H1 (cell line): ENCODE results near the gene PKD1. TPM values are rescaled to one million over a fixed set of nuclear protein-coding genes. Genes with fewer than 3 reads are reported as not detected.

ENCODE experiments used
- CTCF ChIA-PET: fragments of 300-600 bp; sonication (Branson Sonifier 250); formaldehyde crosslinking; loops from one replicate; lab custom pipeline; 2021; ENCODE audit not compliant: partially characterized antibody; lab: Charles Lee
- POLR2A ChIA-PET: fragments of 300-600 bp; sonication (Branson Sonifier 250); formaldehyde crosslinking; loops from one replicate; lab custom pipeline; 2021; ENCODE audit warnings: inconsistent platforms; ENCODE audit not compliant: partially characterized antibody; lab: Charles Lee
- DNase-seq, 2 experiments: peaks; one replicate each; pipeline versions ENCODE4 v3.0.0 to v3.0.0-alpha.2; 2010 to 2022; ENCODE audit warnings: low spot score in 2 of 2, low read depth in 1 of 2, mixed read lengths in 1 of 2
- FAIRE-seq: peaks from 2 replicates; lab custom pipeline; 2011; peaks lifted over from hg19 to GRCh38; lab: Jason Lieb, UNC
- H2AFZ ChIP-seq: 2 replicates; pipeline ENCODE4 v1.8.1; 2012; ENCODE audit warnings: low read length, inconsistent platforms
- H2AK5ac ChIP-seq: 2 replicates; pipeline ENCODE4 v1.6.1; 2013; ENCODE audit warnings: low read depth, low read length
- H2BK120ac ChIP-seq: replicated peaks from 2 replicates; pipeline ENCODE3; 2013; ENCODE audit warnings: low read depth, low read length, inconsistent platforms
- H2BK12ac ChIP-seq: 2 replicates; pipeline ENCODE4 v1.6.1; 2013; ENCODE audit warnings: low read depth, low read length
- H2BK15ac ChIP-seq: 2 replicates; pipeline ENCODE4 v1.6.1; 2013; ENCODE audit warnings: low read length
- H2BK20ac ChIP-seq: 2 replicates; pipeline ENCODE4 v1.6.1; 2013; ENCODE audit warnings: low read length
- H2BK5ac ChIP-seq: 2 replicates; pipeline ENCODE4 v1.6.1; 2013; ENCODE audit warnings: low read depth, low read length
- H3K14ac ChIP-seq: 2 replicates; pipeline ENCODE4 v1.6.1; 2013; ENCODE audit warnings: inconsistent platforms; ENCODE audit not compliant: insufficient read length
- H3K18ac ChIP-seq: 2 replicates; pipeline ENCODE4 v1.6.1; 2013; ENCODE audit warnings: low read length; ENCODE audit errors: extremely low read depth
- H3K23ac ChIP-seq: 2 replicates; pipeline ENCODE4 v1.6.1; 2013; ENCODE audit warnings: inconsistent platforms; ENCODE audit not compliant: insufficient read length
- H3K23me2 ChIP-seq: 2 replicates; pipeline ENCODE4 v1.6.1; 2013; ENCODE audit warnings: low read depth, low read length
- H3K27ac ChIP-seq: 2 replicates; pipeline ENCODE4 v1.6.1; 2011; ENCODE audit warnings: low read depth, low read length, inconsistent platforms
- H3K27me3 ChIP-seq, 4 experiments: replicated peaks in 1 of 4; 1 replicate in 1 of 4; 2 replicates in 3 of 4; pipeline versions ENCODE4 v1.6.1 to v1.8.1; 2011 to 2013; ENCODE audit warnings: low read length in 3 of 4, mild to moderate bottlenecking in 3 of 4, inconsistent platforms in 2 of 4, mixed read lengths in 2 of 4, moderate library complexity in 1 of 4; ENCODE audit not compliant: control insufficient read depth in 3 of 4, insufficient read depth in 3 of 4; ENCODE audit errors: extremely low read depth in 1 of 4
- H3K36me3 ChIP-seq, 4 experiments: 2 replicates each; pipeline versions ENCODE4 v1.6.1 to v1.8.1; 2011 to 2013; ENCODE audit warnings: mild to moderate bottlenecking in 4 of 4, low read length in 3 of 4, moderate library complexity in 2 of 4, control low read depth in 1 of 4, inconsistent platforms in 1 of 4; ENCODE audit not compliant: insufficient read depth in 4 of 4, control insufficient read depth in 2 of 4
- H3K4ac ChIP-seq: replicated peaks from 2 replicates; pipeline ENCODE3; 2013; ENCODE audit warnings: low read length, low read depth, mixed read lengths, inconsistent platforms; ENCODE audit not compliant: insufficient read length
- H3K4me1 ChIP-seq, 4 experiments: replicated peaks in 1 of 4; 1 replicate in 1 of 4; 2 replicates in 3 of 4; pipeline versions ENCODE4 v1.6.1 to v1.8.1; 2011 to 2013; ENCODE audit warnings: low read length in 3 of 4, inconsistent platforms in 2 of 4, mixed read lengths in 1 of 4; ENCODE audit not compliant: insufficient read depth in 4 of 4, control insufficient read depth in 3 of 4
- H3K4me2 ChIP-seq, 2 experiments: 2 replicates each; pipeline versions ENCODE4 v1.6.1 to v1.8.1; 2011 to 2013; ENCODE audit warnings: low read depth in 2 of 2, low read length in 2 of 2, control low read depth in 1 of 2, inconsistent platforms in 1 of 2, mild to moderate bottlenecking in 1 of 2; ENCODE audit not compliant: insufficient read depth in 1 of 2
- H3K4me3 ChIP-seq, 4 experiments: fragments of 200-600, 300-600 bp in 1 of 4; sonication (generic), shearing (Covaris generic), sonication (Bioruptor Twin) in 1 of 4; 2 replicates each; pipeline versions ENCODE4 v1.5.1 to v1.8.1; 2011 to 2016; ENCODE audit warnings: low read length in 4 of 4, low read depth in 3 of 4, control low read depth in 2 of 4, inconsistent platforms in 2 of 4, mild to moderate bottlenecking in 2 of 4, mixed read lengths in 1 of 4, moderate library complexity in 1 of 4; ENCODE audit not compliant: insufficient read depth in 2 of 4; ENCODE audit errors: extremely low read depth in 1 of 4
- H3K56ac ChIP-seq: replicated peaks from 2 replicates; pipeline ENCODE3; 2013; ENCODE audit warnings: low read depth, mild to moderate bottlenecking, mixed read lengths, low read length, inconsistent platforms; ENCODE audit not compliant: insufficient read length
- H3K79me1 ChIP-seq: 2 replicates; pipeline ENCODE4 v1.6.1; 2013; ENCODE audit warnings: low read depth, low read length, control low read depth
- H3K79me2 ChIP-seq, 2 experiments: 2 replicates each; pipeline versions ENCODE4 v1.6.1 to v1.8.1; 2012 to 2013; ENCODE audit warnings: low read length in 2 of 2, mild to moderate bottlenecking in 2 of 2, inconsistent platforms in 1 of 2; ENCODE audit not compliant: insufficient read depth in 2 of 2, control insufficient read depth in 1 of 2
- H3K9ac ChIP-seq, 4 experiments: replicated peaks in 1 of 4; 1 replicate in 1 of 4; 2 replicates in 3 of 4; pipeline versions ENCODE4 v1.6.1 to v1.8.1; 2011 to 2013; ENCODE audit warnings: low read depth in 3 of 4, low read length in 3 of 4, control low read depth in 2 of 4, mild to moderate bottlenecking in 2 of 4, moderate library complexity in 2 of 4, inconsistent platforms in 1 of 4; ENCODE audit errors: extremely low read depth in 1 of 4
- H3K9me3 ChIP-seq, 2 experiments: 2 replicates each; pipeline versions ENCODE4 v1.6.1 to v1.8.1; 2012 to 2013; ENCODE audit warnings: mild to moderate bottlenecking in 2 of 2, moderate library complexity in 2 of 2, control low read depth in 1 of 2, inconsistent platforms in 1 of 2, low read depth in 1 of 2, low read length in 1 of 2, mixed read lengths in 1 of 2; ENCODE audit not compliant: insufficient read depth in 2 of 2
- H4K20me1 ChIP-seq, 2 experiments: replicated peaks in 1 of 2; 2 replicates each; pipeline versions ENCODE3 to v1.8.1; 2011 to 2013; ENCODE audit warnings: inconsistent platforms in 2 of 2, low read length in 2 of 2, mild to moderate bottlenecking in 1 of 2; ENCODE audit not compliant: insufficient read depth in 2 of 2, control insufficient read depth in 1 of 2
- H4K5ac ChIP-seq: 2 replicates; pipeline ENCODE4 v1.6.1; 2013; ENCODE audit warnings: low read length, low read depth, mixed read lengths, inconsistent platforms; ENCODE audit not compliant: insufficient read length
- H4K8ac ChIP-seq: 2 replicates; pipeline ENCODE4 v1.8.0; 2013; ENCODE audit warnings: mild to moderate bottlenecking, moderate library complexity, low read length, inconsistent platforms; ENCODE audit not compliant: insufficient read depth; ENCODE audit errors: extremely low read depth
- H4K91ac ChIP-seq: replicated peaks from 2 replicates; pipeline ENCODE3; 2013; ENCODE audit warnings: low read length, mixed read lengths, inconsistent platforms; ENCODE audit not compliant: insufficient read length
- CEBPB ChIP-seq: IDR thresholded peaks from 2 replicates; pipeline ENCODE4 v1.6.1; 2012; ENCODE audit warnings: low read depth, low read length
- CTCF ChIP-seq, 3 experiments: IDR thresholded peaks; 1 replicate in 2 of 3; 2 replicates in 1 of 3; pipeline versions ENCODE4 v1.5.1 to v1.6.1; 2011; ENCODE audit warnings: low read length in 3 of 3, mild to moderate bottlenecking in 3 of 3, inconsistent platforms in 2 of 3, low read depth in 1 of 3, moderate library complexity in 1 of 3; ENCODE audit not compliant: insufficient read depth in 1 of 3; ENCODE audit errors: control extremely low read depth in 1 of 3
- JUN ChIP-seq: IDR thresholded peaks from 2 replicates; pipeline ENCODE4 v1.6.1; 2011; ENCODE audit warnings: low read depth, mild to moderate bottlenecking, improper control_type of control experiment, low read length
- KDM1A ChIP-seq: fragments of 200-600, 300-600 bp; sonication (generic); IDR thresholded peaks from 2 replicates; pipeline ENCODE4 v1.7.1; 2016; ENCODE audit warnings: mild to moderate bottlenecking, low read length, borderline replicate concordance
- NRF1 ChIP-seq: IDR thresholded peaks from 2 replicates; pipeline ENCODE4 v1.6.1; 2011; ENCODE audit warnings: mild to moderate bottlenecking, low read depth, low read length, improper control_type of control experiment
- RXRA ChIP-seq: IDR thresholded peaks from 2 replicates; pipeline ENCODE4 v1.6.1; 2011; ENCODE audit warnings: low read depth, mild to moderate bottlenecking, low read length, moderate library complexity; ENCODE audit not compliant: insufficient read depth
- SAP30 ChIP-seq: fragments of 300-600 bp; sonication (generic); IDR thresholded peaks from 2 replicates; pipeline ENCODE4 v1.7.1; 2012; ENCODE audit warnings: low read length, moderate library complexity, mild to moderate bottlenecking, inconsistent platforms; ENCODE audit not compliant: insufficient read depth, insufficient replicate concordance
- TCF12 ChIP-seq: IDR thresholded peaks from 2 replicates; pipeline ENCODE4 v1.6.1; 2011; ENCODE audit warnings: low read depth, mild to moderate bottlenecking, low read length
- WGBS, 2 experiments: shearing (Covaris generic) in 1 of 2; methylation state at CpG; one replicate each; pipeline versions ENCODE4 v1.1.6 to v1.1.7; 2013 to 2015; ENCODE audit warnings: low lambda C conversion rate in 2 of 2, mixed read lengths in 2 of 2, inconsistent platforms in 1 of 2, low coverage in 1 of 2, missing lambda C conversion rate in 1 of 2; ENCODE audit not compliant: insufficient replicate concordance in 2 of 2, insufficient coverage in 1 of 2, insufficient read length in 1 of 2; ENCODE audit errors: extremely low coverage in 1 of 2, missing lambda C conversion rate in 1 of 2; 5-methylcytosine and 5-hydroxymethylcytosine counted together
- polyA plus RNA-seq, 7 experiments: library from polyadenylated mRNA; depleted of rRNA in 3 of 7; stranded (reverse) in 5 of 7; unstranded in 2 of 7; fragments of >200 nt in 5 of 7; fragments of 200-250 nt in 2 of 7; gene quantifications; 1 replicate in 5 of 7; 2 replicates in 1 of 7; 4 replicates in 1 of 7; pipeline versions ENCODE4 v1.2.1 to v1.2.3, GENCODE V29; 2011 to 2013; ENCODE audit warnings: missing spikeins in 2 of 7, mixed read lengths in 2 of 7
- total RNA-seq: library from RNA; stranded (reverse); fragmentation: NEBNext Ultra II Directional; extraction: Animal tissue kit (Norgen Biotek cat#: 25700); gene quantifications from 2 replicates; pipeline ENCODE4 v1.2.1, GENCODE V29; 2021
- TF ChIP-seq, protein P1 (sequence below): IDR thresholded peaks from 2 replicates; pipeline ENCODE4 v1.6.1; 2012; ENCODE audit warnings: low read length, inconsistent platforms

The PKD1 gene
- total and polyA plus RNA-seq, 2 of the 8 experiments (the other 6 are each of a cell fraction or from before 2014, with no cell fraction given) = 40.6 to 52.7 TPM

- Histone ChIP-seq H4K91ac (no peak overlapping the region), H2BK5ac (no peak overlapping the region), H3K9ac (no peak overlapping the region), H3K27me3 (no peaks in the 10 kb centered on the region), H3K18ac (no peak overlapping the region), H3K4me1 (peaks cover 0 to 23% (median 14%) of the 10 kb centered on the region in 4 experiments; a peak in 6 of 7 replicates), H3K14ac (no peak overlapping the region), H3K9me3 (no peaks in the 10 kb centered on the region), H3K79me2 (peaks cover 0 to 26% of the 10 kb centered on the region in 2 experiments; a peak in 3 of 4 replicates), H3K4ac (no peak overlapping the region), H3K4me2 (no peak overlapping the region), H2AFZ (no peak overlapping the region), H4K8ac (0 out of 2 replicates have a peak overlapping the region, but pooled peaks have one; percentile 51), H2AK5ac (no peak overlapping the region), H3K79me1 (peaks cover 7% of the 10 kb centered on the region), H2BK15ac (no peak overlapping the region), H3K56ac (no peak overlapping the region), H3K36me3 (no peaks in the 10 kb centered on the region), H4K20me1 (no peaks in the 10 kb centered on the region), H4K5ac (no peak overlapping the region), H3K4me3 (no peak overlapping the region), H2BK120ac (no peak overlapping the region), H3K23ac (no peak overlapping the region), H3K27ac (no peak overlapping the region), H2BK20ac (no peak overlapping the region), H3K23me2 (no peaks in the 10 kb centered on the region), H2BK12ac (no peak overlapping the region)
- 91% methylated on average over 15 of the region's 17 CpGs; no CpG with 5 or more reads in 1 of the 2 experiments for WGBS, 2 experiments
- TF ChIP-seq, protein P1, sequence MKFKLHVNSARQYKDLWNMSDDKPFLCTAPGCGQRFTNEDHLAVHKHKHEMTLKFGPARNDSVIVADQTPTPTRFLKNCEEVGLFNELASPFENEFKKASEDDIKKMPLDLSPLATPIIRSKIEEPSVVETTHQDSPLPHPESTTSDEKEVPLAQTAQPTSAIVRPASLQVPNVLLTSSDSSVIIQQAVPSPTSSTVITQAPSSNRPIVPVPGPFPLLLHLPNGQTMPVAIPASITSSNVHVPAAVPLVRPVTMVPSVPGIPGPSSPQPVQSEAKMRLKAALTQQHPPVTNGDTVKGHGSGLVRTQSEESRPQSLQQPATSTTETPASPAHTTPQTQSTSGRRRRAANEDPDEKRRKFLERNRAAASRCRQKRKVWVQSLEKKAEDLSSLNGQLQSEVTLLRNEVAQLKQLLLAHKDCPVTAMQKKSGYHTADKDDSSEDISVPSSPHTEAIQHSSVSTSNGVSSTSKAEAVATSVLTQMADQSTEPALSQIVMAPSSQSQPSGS = no peak
- no peak for TF ChIP-seq SAP30
- no peak for TF ChIP-seq CEBPB
- TF ChIP-seq NRF1 = no peak
- no peak for TF ChIP-seq RXRA
- TF ChIP-seq JUN = no peak
- TF ChIP-seq KDM1A = no peak
- no peak for TF ChIP-seq CTCF (IDR thresholded peaks at IDR 0.05; ENCODE audit: control extremely low read depth in 1 of 3, insufficient read depth in 1 of 3, low read depth in 1 of 3, low read length in 3 of 3)
- TF ChIP-seq TCF12 = no peak
- FAIRE-seq (no peak), DNase-seq (no peak)
- CTCF ChIA-PET = interaction anchor here (0.7 to 2.6 kb wide), 4 partner anchors 18 to 31 kb away, joined by 3 to 20 read pairs (median 4); no protein-coding TSS in a partner anchor
- POLR2A ChIA-PET = interaction anchor here (1.4 to 2.4 kb wide), 2 partner anchors 30 to 33 kb away, joined by 3 to 7 read pairs; partner anchors contain the start of gene TRAF7
Measured at GRCh38 chr16:2122429-2122828, 13.3 kb downstream of the PKD1 start.
